ENCODE measurements around the gene GDPD4. TPM values are rescaled to one million over a fixed set of nuclear protein-coding genes. Genes with fewer than 3 reads are reported as not detected.

GDPD4 gene
- total RNA-seq, 1 donor from 2014 or later, result not detected

DNA sequence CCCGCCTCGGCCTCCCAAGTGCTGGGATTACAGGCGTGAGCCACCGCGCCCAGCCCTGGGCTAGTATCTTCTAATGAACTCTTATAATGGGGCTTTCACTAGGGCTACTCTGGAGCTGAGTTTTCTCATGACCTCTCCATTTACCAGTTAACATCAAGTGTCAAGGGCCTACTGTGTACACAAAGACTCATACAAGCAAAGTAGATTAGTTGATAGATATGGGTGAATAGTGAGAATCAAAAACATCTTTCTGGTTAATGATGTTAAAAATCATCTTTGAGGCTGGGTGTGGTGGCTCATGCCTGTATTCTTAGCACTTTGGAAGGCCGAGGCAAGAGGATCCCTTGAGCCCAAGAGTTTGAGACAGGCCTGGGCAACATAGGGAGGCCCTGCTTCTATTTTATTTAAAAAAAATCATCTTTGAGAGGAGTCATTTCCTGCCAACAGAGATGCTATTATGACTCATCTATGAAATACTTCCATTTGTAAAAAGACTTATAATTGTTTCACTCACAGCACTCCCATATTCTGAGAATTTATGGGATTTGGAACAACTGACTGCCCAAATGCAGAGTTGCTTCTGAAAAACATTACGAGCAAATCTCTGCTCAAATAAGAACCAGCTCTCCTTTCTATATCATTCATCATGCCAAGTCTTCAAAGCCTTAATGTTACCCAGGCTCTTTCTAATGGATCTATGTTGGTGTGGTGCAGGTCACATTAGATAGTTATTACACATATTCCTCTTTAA is 57.0 kb downstream of the GDPD4 start:
- H3K27ac Mint-ChIP-seq, result no peak overlapping the region
- no peak for DNase-seq
- no peaks in the 10 kb centered on the region for H3K36me3 Mint-ChIP-seq (ENCODE audit: low read depth)
- intact Hi-C loops (cut with micrococcal nuclease), result no loop called here
- H3K9me3 Mint-ChIP-seq, result peaks cover 23% of the 10 kb centered on the region
- no peak overlapping the region for H3K4me3 Mint-ChIP-seq
- no peaks in the 10 kb centered on the region for H3K27me3 Mint-ChIP-seq
- H3K4me1 Mint-ChIP-seq, result peaks cover 6% of the 10 kb centered on the region

DNA sequence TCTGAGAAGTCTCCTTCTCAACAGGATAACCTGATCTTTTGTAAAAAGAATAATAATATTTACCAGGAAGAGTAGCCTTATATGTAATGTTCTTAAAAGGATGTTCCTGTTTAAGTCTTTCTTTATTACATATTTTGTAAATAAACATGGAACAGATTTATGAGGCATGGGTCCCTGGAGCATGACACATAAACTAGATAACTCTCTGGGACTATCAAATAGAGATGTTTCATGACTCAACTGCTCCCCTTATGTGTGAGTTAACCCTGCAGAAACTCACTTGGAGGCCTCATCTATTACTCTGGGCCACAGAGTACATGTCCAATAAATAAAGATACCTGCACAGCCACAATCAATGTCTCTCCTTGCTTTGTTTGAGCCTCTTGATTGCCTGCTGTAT is 64.6 kb downstream of the GDPD4 start:
- H3K4me3 Mint-ChIP-seq, result no peak overlapping the region
- H3K27me3 Mint-ChIP-seq, result peaks cover 17% of the 10 kb centered on the region
- no peak for DNase-seq
- H3K9me3 Mint-ChIP-seq, result peaks cover 8% of the 10 kb centered on the region
- no peak overlapping the region for H3K27ac Mint-ChIP-seq
- intact Hi-C loops (cut with micrococcal nuclease), result no loop called here
- no peaks in the 10 kb centered on the region for H3K36me3 Mint-ChIP-seq (ENCODE audit: low read depth)
- H3K4me1 Mint-ChIP-seq, result no peaks in the 10 kb centered on the region

DNA sequence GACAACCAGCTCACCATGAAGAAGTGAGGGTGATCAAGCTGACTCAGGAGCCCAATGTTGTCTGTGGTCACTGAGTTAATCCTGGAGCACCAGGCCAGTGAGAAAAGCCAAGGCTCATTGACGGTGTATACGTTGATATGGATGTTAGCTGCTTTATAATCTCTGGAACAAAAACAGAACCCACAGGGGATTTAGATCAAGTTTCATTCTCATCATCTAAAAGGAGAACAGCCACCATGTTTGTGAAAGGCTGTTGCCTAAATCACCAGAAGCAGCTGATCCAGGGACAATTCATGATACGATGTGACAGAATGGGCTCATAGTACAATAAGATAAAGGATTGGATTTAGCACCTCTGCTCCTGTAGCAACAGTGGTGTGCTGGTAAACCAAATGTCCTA is 68.5 kb downstream of the GDPD4 start:
- Mint-ChIP-seq H3K4me3 (no peak overlapping the region), H3K27ac (no peak overlapping the region), H3K9me3 (no peaks in the 10 kb centered on the region), H3K27me3 (peaks cover 21% of the 10 kb centered on the region), H3K4me1 (no peaks in the 10 kb centered on the region), H3K36me3 (ENCODE audit: low read depth) (no peaks in the 10 kb centered on the region)
- no peak for DNase-seq
- intact Hi-C loops (cut with micrococcal nuclease), result no loop called here

DNA sequence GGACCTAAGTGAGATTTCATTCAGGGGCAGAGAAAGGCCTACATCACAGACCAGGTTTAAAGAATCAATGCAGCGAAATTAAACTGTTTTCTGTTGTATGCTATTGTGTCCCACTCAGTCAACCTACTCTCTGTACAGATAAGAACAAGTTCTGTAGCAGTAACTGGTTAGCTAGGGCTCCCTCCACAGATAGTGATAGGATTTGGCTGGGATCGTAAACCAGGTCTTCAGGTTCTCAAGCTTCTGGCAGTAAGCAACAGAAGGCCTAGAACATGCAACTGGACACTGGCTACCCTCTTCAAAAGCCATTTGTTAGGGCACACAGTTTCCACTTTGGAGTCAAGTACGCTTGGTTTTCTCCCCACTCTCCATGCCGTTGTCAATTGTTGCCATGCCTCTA is 69.2 kb downstream of the GDPD4 start:
- intact Hi-C loops (cut with micrococcal nuclease), result no loop called here
- no peaks in the 10 kb centered on the region for H3K36me3 Mint-ChIP-seq (ENCODE audit: low read depth)
- H3K27ac Mint-ChIP-seq, result no peak overlapping the region

DNA sequence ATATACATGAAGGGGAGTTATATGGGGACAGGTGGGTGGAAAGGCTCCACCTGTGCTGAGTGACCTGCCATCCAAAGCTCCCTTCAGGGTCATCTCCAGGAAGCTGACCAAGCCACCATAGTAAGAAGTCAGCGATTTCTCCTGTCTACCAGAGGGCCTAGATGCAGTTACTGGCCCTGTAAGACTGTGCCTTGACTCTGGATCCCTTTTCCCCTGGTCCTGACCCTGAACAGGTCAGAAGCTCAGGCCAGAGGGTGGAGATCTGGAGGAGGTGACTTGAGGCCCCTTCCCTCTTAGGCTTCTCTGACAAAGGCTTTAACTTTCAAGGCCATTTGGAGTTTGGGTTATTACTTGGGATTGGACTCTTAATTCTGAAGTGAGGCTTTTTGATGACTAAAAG is 69.7 kb downstream of the GDPD4 start:
- no peaks in the 10 kb centered on the region for H3K36me3 Mint-ChIP-seq (ENCODE audit: low read depth)
- no peak overlapping the region for H3K4me3 Mint-ChIP-seq
- intact Hi-C loops (cut with micrococcal nuclease), result no loop called here
- DNase-seq, result no peak
- H3K27me3 Mint-ChIP-seq, result peaks cover 22% of the 10 kb centered on the region
- H3K4me1 Mint-ChIP-seq, result no peaks in the 10 kb centered on the region
- no peaks in the 10 kb centered on the region for H3K9me3 Mint-ChIP-seq
- H3K27ac Mint-ChIP-seq, result no peak overlapping the region

More for the DNA sequence above, 69.2 kb downstream of the GDPD4 start:
- H3K27me3 Mint-ChIP-seq, result peaks cover 20% of the 10 kb centered on the region
- no peak overlapping the region for H3K4me3 Mint-ChIP-seq
- H3K9me3 Mint-ChIP-seq, result no peaks in the 10 kb centered on the region
- DNase-seq, result no peak
- no peaks in the 10 kb centered on the region for H3K4me1 Mint-ChIP-seq

DNA sequence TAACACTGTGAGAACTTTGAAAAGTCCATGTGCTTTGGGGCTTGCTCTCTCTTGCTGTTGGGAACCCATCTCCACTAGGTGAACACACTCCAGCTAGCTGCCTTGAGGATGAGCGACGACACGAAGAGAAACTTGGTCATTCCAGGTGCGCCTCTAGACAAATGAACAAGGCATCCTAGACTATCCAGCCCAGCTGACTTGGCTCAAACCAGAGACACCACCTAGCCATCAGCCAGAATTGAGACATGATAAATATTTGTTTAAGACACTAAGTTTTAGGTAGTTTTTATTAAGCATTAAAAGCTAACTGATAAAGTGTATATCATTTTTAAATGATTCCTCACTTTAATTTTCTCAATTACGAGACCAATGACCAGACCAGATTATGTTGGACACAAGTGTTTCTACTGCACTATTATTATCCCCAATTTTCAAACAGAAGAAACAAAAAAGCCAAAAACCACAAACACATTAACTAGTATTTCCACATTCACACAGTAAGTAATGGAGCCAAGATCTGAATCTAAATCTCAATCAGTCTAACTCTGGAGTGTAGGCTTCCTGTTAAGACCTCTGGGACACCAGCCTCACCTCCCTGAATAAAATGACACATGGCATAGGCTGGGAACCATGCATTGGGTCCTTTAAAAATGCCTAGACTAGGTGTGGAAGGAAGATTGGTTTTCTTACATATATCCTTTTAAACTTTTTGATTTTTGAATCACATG is 70.4 kb downstream of the GDPD4 start:
- H3K9me3 Mint-ChIP-seq, result no peaks in the 10 kb centered on the region
- intact Hi-C loops (cut with micrococcal nuclease), result no loop called here
- no peak overlapping the region for H3K27ac Mint-ChIP-seq
- H3K36me3 Mint-ChIP-seq (ENCODE audit: low read depth), result no peaks in the 10 kb centered on the region
- H3K4me3 Mint-ChIP-seq, result no peak overlapping the region
- DNase-seq, result no peak
- H3K27me3 Mint-ChIP-seq, result peaks cover 22% of the 10 kb centered on the region
- H3K4me1 Mint-ChIP-seq, result no peaks in the 10 kb centered on the region

DNA sequence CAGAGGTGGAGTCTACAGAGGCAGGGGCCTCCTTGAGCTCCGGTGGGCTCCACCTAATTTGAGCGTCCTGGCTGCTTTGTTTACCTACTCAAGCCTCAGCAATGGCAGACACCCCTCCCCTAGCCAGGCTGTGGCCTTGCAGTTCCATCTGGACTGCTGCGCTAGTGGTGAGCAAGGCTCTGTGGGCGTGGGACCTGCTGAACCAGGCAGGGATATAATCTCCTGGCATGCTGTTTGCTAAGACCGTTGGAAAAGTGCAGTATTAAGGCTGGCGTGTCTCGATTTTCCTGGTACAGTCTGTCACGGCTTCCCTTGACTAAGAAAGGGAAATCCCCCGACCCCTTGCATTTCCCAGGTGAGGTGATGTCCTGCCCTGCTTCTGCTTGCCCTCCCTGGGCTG is 77.7 kb downstream of the GDPD4 start:
- no peaks in the 10 kb centered on the region for H3K9me3 Mint-ChIP-seq
- H3K4me3 Mint-ChIP-seq, result no peak overlapping the region
- H3K27ac Mint-ChIP-seq, result no peak overlapping the region
- H3K4me1 Mint-ChIP-seq, result no peaks in the 10 kb centered on the region
- peaks cover 36% of the 10 kb centered on the region for H3K27me3 Mint-ChIP-seq
- intact Hi-C loops (cut with micrococcal nuclease), result no loop called here
- no peaks in the 10 kb centered on the region for H3K36me3 Mint-ChIP-seq (ENCODE audit: low read depth)
- no peak for DNase-seq

DNA sequence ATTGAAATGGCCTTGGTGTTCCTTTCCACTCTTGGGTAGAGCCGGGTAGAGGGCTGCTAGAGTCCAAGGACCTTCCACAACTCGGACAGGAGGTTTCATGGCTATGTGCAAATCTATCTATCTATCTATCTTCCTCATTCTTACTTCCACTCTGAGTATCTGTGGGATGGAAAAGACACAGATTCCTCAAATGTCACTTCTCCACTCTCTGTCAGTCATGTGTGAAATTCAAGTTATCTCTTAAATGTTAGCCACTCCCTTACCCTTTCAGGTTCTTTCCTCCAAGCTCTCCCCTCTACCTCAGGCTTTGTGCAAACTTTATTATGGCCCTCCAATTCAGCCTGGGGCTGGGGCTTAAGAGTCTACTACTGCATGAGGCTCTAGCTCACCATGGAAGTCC is 84.3 kb downstream of the GDPD4 start:
- no peak for DNase-seq
- Mint-ChIP-seq H3K27ac (no peak overlapping the region), H3K27me3 (peaks cover 28% of the 10 kb centered on the region), H3K4me1 (no peaks in the 10 kb centered on the region), H3K9me3 (no peaks in the 10 kb centered on the region), H3K36me3 (ENCODE audit: low read depth) (no peaks in the 10 kb centered on the region), H3K4me3 (no peak overlapping the region)
- intact Hi-C loops (cut with micrococcal nuclease), result no loop called here

DNA sequence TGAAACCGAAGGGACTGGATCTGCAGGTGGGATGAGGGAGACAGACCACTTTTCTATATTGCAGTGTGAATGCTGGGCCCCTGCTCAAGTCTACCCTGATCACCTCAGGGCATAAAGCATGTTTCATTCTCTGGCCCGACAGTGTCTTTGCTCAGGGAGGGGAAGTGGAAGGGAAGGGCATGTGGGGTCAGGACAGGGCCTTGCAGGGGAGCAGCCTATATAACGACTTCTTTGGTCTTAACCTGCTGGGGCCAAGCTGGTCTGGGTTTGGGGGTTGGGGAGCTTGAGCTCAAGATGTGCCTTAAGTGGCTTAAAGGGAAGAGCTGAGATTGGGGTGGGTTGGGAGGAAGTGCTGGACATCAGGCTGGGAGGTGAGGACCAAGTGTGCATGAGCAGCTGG is 86.4 kb downstream of the GDPD4 start:
- intact Hi-C loops (cut with micrococcal nuclease), result no loop called here
- Mint-ChIP-seq H3K4me3 (no peak overlapping the region), H3K36me3 (ENCODE audit: low read depth) (no peaks in the 10 kb centered on the region), H3K9me3 (no peaks in the 10 kb centered on the region), H3K27me3 (peaks cover 15% of the 10 kb centered on the region), H3K27ac (no peak overlapping the region), H3K4me1 (no peaks in the 10 kb centered on the region)
- no peak for DNase-seq

DNA sequence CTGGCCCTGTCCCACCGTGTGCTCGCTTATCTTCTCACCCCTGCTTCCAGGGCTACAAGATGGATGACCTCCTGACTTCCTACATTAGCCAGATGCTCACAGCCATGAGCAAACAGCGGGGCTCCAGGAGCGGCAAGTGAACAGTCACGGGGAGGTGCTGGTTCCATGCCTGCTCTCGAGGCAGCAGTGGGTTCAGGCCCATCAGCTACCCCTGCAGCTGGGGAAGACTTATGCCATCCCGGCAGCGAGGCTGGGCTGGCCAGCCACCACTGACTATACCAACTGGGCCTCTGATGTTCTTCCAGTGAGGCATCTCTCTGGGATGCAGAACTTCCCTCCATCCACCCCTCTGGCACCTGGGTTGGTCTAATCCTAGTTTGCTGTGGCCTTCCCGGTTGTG is 86.9 kb downstream of the GDPD4 start:
- no peak overlapping the region for H3K4me3 Mint-ChIP-seq
- H3K4me1 Mint-ChIP-seq, result no peaks in the 10 kb centered on the region
- H3K9me3 Mint-ChIP-seq, result no peaks in the 10 kb centered on the region
- H3K27me3 Mint-ChIP-seq, result peaks cover 10% of the 10 kb centered on the region
- no peak overlapping the region for H3K27ac Mint-ChIP-seq
- H3K36me3 Mint-ChIP-seq (ENCODE audit: low read depth), result no peaks in the 10 kb centered on the region
- DNase-seq, result no peak
- intact Hi-C loops (cut with micrococcal nuclease), result no loop called here

DNA sequence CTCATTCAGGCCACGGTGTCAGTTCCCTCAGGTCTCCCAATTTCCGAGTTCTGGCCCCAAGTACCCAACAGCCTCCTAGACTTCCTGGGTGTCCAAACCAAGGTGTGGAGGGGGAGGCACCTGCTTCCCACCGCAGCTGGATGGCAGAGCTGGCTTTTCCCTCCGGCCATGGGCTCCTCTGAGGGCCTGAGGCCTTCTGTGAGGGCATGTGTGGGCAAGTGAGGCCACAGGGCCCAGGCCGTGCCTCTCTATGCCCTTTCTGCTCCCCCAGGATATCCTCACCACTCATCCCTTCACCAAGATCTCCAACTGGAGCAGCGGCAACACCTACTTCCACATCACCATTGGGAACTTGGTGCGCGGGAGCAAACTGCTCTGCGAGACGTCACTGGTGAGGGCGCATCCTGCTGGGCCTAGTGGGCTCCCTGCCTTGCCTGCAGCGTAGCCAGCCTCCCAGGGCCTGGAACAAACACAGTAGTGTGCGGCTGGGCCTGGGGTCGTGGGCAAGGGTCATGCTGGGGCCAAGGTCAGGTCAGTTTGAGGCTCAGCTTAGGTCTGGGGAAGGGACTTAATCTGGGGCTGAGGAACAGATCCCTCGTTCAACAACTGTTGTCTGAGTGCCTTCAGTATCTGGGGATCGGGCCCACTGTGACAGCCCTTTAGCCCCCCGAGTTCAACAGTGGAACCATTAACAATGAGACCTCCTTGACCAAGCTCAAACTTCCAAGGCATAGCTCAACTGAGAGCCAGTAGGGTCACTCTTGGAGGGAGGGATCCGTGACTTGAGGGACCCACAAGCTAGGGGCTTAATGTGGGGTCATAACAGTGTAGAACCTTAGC is 87.7 kb downstream of the GDPD4 start:
- H3K9me3 Mint-ChIP-seq, result no peaks in the 10 kb centered on the region
- DNase-seq, result no peak
- no peak overlapping the region for H3K4me3 Mint-ChIP-seq
- H3K27ac Mint-ChIP-seq, result no peak overlapping the region
- H3K27me3 Mint-ChIP-seq, result peaks cover 8% of the 10 kb centered on the region
- no peaks in the 10 kb centered on the region for H3K4me1 Mint-ChIP-seq
- intact Hi-C loops (cut with micrococcal nuclease), result no loop called here
- no peaks in the 10 kb centered on the region for H3K36me3 Mint-ChIP-seq (ENCODE audit: low read depth)

DNA sequence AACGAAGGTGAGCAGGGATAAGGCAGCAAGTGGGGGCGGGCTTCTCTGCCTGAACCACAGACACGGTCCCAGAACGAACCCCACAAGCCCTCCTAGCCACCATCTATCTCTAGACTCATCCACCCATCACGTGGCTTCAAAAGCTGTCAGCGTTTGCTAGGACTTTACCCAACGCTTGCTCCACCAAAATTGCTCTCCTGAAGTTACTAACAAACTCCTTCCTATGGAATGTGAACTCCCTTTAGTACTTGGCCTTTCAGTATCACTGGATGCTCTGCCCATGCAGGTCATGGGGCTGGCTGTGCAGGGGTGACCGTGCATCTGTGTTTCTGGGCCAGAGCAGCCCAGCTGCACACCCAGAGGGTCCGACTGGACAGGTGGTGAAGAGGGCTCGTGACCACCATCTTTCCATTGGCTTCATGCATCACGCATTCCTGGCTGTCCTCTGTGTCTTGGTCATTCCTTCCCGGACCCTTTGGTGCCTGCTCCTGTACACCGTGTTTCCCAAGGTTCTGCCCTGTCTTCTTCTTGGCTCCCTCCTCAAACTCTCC is 88.4 kb downstream of the GDPD4 start:
- intact Hi-C loops (cut with micrococcal nuclease), result no loop called here
- Mint-ChIP-seq H3K9me3 (no peaks in the 10 kb centered on the region), H3K27me3 (peaks cover 8% of the 10 kb centered on the region), H3K27ac (no peak overlapping the region), H3K4me1 (no peaks in the 10 kb centered on the region), H3K36me3 (ENCODE audit: low read depth) (no peaks in the 10 kb centered on the region), H3K4me3 (no peak overlapping the region)
- no peak for DNase-seq

DNA sequence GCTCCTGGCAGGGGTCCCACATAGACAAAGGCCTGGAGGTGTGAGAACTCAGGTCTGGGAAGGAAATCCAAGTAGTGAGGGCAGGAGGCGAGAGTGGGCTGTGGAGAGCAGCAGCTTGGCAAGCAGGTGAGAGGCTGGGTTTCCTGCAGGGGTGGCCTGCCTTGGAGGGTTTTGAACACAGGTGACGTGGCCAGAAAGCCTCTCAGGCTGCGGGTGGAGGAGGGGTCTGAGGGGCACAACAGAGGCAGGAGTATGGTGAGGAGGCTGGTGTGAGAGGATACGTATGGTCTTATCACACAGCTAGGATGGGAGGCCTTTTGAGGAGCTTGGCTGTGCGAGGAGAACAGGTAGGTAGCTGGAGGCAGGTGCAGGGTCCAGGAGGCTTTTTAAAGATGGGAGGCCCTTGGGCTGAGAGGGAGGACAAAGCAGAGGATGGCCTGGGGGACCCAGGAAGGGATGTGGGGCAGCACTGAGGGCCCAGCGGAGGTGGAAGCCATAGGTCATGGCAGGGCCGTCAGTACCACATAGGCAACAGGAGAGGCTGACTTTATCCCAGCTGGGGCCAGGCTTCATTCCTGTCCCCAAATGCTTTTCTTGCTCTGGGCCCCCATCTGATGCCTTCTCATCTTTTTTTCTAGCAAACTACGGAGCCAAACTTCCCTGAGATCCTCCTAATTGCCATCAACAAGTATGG is 89.0 kb downstream of the GDPD4 start:
- Mint-ChIP-seq H3K9me3 (no peaks in the 10 kb centered on the region), H3K36me3 (ENCODE audit: low read depth) (no peaks in the 10 kb centered on the region), H3K4me3 (no peak overlapping the region), H3K27ac (no peak overlapping the region), H3K27me3 (peaks cover 5% of the 10 kb centered on the region), H3K4me1 (no peaks in the 10 kb centered on the region)
- intact Hi-C loops (cut with micrococcal nuclease), result no loop called here
- DNase-seq, result no peak

All from activated CD4-positive, alpha-beta T cell treated with anti-CD3 and anti-CD28 coated beads, Interleukin-2, amount 10 ng/mL, durations not matched to agents 24 days and 14 days (primary cell).